MV-4-11 (cell line): ENCODE data around the gene CREB3L2.
A peak's percentile ranks its signal among the peaks of the same experiment; 100 is the strongest.
"Not testable (repeated sequence)": the region's sequence is repeated elsewhere in the genome, so short reads cannot be mapped to it uniquely, and the experiment has no call there.

ENCODE experiments used
- DNase-seq: peaks from one replicate; lab custom pipeline; 2025; lab: John Stamatoyannopoulos, UW

The CREB3L2 gene, protein sequence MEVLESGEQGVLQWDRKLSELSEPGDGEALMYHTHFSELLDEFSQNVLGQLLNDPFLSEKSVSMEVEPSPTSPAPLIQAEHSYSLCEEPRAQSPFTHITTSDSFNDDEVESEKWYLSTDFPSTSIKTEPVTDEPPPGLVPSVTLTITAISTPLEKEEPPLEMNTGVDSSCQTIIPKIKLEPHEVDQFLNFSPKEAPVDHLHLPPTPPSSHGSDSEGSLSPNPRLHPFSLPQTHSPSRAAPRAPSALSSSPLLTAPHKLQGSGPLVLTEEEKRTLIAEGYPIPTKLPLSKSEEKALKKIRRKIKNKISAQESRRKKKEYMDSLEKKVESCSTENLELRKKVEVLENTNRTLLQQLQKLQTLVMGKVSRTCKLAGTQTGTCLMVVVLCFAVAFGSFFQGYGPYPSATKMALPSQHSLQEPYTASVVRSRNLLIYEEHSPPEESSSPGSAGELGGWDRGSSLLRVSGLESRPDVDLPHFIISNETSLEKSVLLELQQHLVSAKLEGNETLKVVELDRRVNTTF

DNA sequence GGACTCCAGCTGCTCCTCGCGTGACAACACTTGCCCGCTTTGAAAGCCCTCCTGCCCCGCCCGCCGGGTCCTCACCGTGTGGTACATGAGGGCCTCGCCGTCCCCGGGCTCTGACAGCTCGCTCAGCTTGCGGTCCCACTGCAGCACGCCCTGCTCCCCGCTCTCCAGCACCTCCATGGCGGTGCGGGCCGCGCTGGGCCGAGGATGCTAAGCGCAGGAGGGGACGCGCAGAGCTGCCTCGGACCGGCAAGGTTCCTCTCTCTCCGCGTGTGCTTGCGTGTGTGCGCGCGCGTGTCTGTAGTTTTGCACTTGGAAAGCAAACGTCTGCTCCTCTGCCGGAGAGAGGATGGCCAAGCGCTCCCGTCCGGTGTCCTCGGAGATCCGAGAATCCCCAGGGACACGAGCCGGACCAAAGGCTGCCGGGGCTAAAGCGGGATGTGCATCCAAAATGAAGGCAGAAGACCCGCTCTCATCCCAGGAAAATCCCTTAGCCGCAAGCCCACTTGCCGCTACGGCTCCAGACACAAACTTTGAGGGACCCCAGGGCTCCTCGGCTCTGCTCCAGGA is at the start of gene CREB3L2:
CREB3L2 (minus strand) TSS at position 558 of the 567 bp plus-strand sequence; CDS start at position 177, 381 bp downstream.
- DNase-seq = peak; percentile 63

DNA sequence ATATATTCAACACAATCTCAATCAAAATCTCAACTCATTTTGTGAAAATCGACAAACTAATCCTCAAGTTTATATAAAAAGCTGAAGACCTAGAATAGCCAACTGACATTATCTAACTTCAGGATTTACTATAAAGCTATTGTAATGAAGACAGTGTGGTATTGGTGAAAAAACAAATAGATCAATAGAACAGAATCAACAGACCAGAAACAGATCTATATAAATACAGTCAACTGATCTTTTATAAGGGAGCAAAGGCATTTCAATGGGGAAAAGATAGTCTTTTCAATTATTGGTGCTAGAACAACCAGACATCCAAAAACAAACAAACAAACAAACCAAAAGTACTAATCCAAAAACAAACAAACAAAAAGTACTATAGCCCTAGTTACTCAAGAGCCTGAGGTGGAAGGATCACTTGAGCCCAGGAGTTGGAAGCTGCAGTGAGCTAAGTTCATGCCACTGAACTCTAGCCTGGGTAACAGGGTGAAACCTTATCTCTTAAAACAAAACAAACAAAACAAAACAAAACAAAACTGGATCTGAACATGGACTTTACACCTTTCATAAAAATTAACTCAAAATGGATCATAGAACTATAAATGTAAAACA is 47.7 kb upstream of the CREB3L2 start:
- DNase-seq = no peak

DNA sequence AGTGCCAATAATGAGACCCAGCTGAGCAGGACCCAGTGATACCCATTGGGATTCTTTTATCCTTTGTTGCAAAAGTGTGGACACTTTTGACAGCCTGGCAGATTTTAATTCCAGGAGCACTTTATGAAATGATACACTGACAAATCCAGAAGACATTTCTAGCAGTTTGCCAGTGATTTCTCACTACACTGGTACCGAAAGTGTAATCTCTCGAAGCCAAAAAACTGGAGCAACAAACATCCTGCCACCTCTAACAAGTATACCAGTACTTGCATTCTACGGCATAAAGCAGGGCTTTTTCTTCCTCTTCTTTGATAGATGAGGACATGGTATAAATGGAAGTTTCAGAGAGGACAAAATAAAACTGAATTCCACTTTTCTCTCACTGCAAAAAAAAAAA is 46.0 kb upstream of the CREB3L2 start:
- DNase-seq = no peak

DNA sequence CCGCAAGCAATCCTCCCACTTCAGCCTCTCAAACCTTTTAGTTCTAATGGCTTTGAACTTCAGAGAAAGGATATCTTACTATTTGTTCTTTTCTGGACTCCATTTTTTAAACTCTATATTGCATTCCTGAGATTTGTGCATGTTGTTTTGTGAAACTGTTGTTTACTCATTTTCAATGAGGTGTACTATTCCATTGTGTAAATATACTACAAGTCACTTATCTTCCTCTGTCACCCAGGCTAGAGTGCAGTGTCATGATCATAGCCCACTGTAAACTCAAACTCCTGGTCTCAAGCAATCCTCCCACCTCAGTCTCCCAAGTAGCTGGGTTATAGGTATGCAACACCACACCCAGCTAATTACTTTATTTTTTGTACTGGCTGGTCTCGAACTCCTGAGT is 43.0 kb upstream of the CREB3L2 start:
- DNase-seq = no peak

DNA sequence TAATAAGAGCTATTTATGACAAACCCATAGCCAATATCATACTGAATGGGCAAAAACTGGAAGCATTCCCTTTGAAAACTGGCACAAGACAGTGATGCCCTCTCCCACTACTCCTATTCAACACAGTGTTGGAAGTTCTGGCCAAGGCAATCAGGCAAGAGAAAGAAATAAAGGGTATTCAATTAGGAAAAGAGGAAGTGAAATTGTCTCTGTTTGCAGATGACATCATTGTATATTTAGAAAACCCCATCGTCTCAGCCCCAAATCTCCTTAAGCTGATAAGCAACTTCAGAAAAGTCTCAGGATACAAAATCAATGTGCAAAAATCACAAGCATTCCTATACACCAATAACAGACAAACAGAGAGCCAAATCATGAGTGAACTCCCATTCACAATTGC is 38.2 kb upstream of the CREB3L2 start:
- not testable (repeated sequence) for DNase-seq

DNA sequence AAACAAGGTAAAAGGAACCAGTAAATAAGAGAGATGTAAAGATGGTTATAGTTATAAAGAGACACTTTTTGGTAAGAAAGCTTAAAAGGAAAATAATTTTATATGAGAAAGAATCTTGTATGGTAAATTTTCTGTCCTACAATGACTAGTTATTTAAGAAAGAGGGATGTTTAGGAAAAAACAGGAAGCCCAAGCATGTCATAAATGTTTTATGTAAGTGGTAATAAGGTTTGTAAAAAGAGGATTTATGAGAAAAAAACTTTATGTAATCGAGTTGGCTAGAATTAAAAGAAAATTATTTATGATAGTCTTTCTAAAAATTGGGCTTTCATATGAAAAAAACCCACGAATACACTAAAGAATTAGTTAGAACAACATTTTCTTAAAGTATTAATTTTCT is 34.2 kb upstream of the CREB3L2 start:
- no peak for DNase-seq

DNA sequence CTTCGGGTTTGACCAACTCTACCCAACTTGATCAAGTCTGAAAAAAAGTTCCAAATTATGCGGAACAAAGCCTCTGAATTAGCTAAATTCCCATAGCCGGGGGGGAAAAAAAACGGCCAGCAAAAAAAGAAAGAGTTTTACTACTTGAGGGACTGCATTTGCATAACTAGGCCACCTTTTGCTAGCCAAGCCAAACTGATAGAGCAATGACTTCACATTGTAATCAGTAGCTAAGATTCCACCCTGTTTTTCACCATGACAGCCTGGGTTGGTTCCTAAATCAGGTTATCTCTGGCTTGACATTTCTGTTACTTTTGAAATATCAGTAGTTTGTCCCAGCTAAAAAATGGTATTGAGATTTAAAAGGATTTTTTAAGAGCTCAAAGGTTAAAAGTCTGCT is 31.4 kb upstream of the CREB3L2 start:
- DNase-seq = no peak

DNA sequence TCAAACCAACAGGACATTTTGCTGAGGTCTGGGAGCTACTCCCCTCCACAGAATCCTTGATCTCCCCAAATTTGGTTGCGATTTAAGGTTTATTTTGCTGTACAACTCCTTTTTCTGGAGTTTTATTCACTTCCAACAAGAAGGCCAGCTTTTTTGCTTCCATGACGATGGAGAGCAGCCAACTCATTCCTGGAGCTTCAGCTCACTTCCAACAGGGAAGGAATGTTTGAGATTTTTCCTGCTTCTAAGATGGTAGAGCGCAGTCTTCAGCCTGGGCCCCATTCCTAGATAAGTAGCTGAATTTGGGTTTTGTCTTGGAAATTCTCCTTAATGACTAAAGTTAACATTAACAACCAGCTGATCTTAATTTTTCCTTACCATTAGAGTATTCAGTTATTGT is 30.9 kb upstream of the CREB3L2 start:
- no peak for DNase-seq

DNA sequence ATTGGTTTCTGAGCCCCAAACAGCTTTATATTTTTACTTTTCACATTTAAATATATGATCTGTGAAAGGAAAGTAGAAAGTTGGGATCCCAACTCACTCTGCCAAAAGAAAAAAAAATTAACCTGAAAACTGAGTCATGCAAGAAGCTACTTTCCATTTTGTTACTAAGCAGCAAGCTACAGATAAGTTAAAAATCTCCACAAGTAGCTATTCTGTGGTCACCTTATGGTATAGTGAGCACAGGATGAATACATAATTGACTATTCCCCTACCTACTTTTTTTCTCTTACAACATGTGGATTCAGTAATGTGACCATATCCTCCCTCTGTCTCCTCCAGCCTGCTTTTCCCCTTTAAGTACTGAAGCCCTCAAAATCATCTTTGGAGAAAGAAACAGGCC is 30.3 kb upstream of the CREB3L2 start:
- no peak for DNase-seq

DNA sequence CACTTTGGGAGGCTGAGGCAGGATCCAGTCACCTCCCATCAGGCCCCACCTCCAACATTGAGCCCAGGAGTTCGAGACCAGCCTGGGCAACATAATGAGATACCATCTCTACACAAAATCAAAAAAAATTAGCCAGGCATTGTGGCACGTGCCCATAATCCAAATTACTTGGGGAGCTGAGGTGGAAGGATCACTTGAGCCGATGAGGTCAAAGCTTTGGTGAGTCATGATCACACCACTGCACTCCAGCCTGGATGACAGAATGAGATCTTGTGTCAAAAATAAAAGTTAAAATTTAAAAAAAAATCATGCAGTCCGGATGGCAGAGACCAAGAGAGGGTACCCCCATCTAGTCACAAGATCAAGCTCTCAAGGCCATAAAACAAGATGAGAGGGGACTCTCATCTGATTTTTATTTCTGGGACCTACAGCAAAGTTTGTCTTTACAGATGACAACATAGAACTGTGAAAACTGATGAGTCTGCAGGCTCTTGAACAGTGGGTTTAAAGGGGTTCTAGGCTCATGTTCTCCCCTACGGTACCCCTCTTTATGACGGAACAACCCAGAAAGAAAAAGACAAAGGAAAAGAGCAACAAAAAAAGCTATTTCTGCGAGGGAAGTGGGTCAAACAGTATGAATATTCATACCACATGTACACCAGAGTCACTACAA is 28.9 kb upstream of the CREB3L2 start:
- DNase-seq = peak; percentile 25

DNA sequence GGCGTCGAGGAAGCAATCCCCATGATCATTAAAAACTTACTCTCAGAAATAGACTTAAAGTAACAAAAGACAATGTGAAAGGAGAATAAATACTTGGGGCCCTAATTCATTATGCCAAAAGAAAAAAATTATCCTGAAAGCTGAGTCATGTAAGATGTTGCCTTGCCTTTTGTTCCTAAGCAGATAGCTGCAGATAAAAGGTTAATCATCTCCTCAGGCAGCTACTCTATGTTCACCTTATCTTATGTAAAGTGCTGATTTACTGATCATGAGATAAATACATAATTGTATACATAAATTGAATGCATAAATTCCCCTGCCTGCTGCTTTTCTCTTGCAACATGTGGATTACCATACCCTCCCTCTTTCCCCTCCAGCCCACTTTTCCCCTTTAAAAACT is 28.1 kb upstream of the CREB3L2 start:
- no peak for DNase-seq

DNA sequence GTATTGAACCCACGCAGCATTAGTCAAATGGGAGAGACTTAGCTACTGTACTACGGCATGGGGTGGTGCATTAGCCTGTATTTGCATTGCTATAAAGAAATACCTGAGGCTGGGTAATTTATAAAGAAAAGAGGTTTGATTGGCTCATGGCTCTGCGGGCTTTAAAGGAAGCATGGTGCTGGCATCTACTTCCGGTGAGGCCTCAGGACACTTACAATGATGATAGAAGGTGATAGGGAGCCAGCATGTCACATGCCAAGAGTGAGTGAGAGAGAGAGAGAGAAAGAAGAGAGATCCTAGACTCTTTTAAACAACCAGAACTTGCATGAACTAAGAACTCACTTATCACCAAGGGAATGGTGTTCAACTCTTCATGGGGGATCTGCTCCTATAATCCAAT is 27.2 kb upstream of the CREB3L2 start:
- DNase-seq = no peak

DNA sequence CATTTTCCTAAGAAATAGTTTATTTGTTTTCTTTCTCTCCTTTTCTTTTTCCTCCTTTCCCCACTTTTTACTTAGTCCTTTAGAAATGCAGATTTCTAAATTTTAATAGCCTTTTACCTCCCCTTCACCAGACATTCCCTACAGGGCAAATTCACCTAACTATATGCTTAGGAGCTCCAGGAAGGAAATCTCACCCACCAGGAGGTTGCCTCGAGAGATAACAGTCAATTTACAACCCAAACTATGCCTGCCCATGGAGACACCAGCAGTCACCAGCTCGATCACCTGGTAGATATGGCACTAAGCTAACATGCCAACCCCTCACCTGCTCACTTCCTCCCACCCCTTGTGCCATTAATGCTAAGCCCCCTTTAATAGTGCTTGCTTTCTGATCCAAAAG is 25.2 kb upstream of the CREB3L2 start:
- DNase-seq = no peak

DNA sequence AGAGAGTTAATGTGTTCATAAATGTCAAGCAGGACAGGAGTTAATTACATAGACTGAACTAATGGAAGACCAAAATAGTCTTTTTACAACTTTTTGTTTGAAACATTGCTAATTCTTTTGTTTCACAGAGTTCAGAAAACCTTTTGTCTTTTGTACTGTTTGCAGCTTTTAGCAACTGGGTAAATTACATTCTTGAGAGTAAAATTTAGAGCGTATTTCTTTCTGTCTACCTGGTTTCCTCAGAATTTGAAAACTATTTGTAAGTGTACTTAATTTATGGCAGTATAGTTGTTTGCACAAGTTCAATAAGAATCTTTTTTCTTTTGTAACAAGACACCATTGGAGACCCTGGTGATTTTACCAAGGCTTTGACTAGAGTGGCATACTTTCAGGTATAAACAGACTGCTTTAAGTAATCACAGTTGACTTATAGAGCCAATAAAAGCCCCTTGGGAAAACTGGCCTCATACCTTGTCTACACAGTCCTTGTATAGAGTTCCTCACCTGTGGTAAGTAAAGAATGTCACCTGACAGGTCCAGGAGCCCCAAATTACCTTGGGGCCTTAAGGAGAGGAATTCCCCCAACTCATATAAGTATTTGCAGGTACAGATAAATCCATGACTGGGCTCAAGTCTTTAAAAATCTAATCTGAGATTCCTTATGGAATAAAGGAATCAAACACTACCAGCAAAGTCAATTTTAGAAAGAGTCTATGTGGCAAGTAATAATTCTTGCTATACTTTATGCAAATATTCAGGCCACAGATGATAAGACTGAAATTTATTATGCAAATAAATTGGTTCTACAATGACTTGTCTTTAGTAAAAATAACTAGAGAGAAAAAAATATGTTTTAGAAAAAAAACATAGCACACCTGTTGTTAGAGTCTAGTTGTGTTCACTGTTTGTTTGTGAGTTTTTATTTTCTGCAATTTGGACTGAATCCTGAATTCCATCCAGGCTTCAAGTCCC is 23.6 kb upstream of the CREB3L2 start:
- no peak for DNase-seq

DNA sequence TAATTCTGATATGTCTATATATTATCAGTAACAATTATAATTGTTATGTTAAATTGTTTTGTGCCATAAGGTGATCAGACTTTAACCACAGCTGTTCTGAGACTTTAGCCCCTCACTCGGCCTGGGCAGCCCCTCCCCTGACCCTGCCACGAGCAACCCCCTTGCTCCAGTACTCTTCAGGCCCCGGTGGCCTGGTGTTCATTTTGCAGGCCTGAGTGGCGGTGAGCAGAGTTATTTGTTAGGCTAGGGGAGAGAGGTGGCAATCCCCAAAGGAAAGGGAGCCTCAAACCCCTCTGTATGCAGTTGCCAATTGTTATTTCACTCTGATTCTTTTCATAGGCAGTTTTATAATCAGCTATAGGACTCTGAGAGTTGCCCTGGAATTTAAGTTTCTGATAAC is 22.9 kb upstream of the CREB3L2 start:
- DNase-seq = no peak

DNA sequence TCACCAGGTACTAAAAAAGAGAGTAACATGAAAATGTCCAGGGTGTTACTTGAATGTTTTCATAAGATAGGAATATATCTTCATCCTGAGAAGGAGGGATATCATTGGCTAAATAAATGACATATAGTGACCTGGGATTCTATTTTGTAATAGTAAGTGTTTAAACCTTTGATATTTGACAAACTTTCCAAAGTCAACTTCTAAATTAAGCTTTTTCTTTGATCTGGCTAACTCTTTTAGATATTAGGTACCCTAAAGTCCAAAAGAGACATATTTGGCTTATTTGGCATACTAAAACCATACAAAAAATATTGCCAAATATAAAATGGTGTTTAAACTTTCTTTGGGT is 22.4 kb upstream of the CREB3L2 start:
- no peak for DNase-seq

DNA sequence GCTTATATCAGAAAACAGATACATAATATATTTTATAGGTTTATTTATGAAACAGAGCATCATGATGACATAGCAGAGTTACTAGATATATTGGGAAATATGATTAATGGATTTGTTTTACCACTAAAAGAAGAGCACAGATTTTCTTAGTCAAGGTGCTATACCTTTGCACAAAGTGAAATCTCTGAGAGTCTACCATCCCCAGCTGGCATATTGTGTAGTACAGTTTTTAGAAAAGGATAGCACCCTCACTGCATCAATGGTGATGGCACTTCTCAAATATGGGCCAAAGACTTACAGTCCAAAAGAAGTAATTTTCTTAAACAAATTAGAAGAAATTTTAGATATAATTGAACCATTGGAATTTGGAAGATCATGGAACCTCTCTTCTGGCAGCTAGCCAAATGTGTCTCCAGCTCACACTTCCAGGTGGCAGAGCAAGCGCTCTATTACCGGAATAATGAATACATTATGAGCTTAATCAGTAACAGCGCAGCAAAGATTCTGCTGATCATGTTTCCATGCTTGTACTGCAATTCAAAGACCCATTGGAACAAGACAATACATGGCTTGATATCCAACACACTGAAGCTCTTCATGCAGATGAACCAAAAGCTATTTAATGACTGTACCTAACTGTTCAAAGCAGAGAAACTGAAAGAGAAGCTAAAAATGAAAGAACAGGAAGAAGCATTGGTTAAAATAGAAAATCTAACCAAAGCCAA is 21.9 kb upstream of the CREB3L2 start:
- peak; percentile 38 for DNase-seq

DNA sequence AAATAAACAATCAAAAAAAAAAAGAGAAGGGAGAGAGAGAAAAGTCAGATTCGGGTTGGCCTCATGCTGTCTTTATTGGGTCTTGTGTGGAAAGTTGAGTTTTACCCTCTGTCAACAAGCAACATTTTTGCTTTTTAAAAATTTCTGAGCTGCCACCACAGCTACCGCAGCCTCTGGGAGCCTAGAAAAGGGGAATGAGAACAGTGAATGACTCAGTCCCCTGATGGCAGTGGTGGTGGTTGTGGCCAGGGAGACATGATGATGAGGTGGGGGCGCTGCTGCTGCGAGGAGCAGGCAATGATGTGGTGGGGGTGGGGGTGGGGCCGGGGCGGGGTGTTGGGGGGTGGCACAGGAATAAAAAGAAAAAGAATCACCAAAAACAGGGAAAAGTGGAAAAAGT is 20.0 kb upstream of the CREB3L2 start:
- DNase-seq = peak; percentile 85

DNA sequence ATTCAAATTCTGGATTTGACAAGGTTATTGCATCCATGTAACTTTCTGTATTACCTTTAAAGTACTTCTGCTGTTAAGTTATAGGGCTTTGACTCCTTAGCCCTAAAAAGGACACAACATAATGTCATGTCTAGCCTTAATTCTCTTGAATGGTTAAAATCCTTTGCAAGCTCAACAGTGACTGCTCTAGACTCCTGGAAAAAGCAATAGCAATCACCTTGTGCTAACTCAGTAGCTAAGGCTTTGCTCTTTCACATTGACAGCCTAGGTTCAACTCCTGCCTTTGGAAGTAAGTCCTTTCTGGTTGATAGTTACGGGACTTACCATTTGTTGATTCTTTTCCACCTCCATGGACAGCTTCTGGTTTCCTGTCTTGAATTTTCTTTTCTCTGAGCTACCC is 16.1 kb upstream of the CREB3L2 start:
- no peak for DNase-seq

DNA sequence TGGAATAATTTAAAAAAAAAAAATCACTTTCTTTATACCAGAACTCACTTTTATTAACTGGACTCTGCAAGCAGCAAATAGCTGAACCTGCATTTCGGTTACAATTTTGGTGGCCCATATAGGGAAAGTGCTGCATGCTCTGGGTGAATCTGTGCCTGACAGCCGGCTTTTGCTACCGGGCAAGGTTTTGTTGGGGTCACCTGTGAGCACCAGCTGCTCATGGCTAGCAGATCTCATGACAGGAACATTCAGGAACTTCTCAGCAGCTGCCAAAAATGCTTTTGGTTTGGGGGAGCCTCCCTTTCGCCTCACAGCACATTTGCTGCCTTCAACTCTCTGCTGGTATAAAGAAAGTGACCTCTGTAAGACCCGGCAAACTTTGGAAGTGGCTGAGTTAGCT is 13.2 kb upstream of the CREB3L2 start:
- DNase-seq = no peak

DNA sequence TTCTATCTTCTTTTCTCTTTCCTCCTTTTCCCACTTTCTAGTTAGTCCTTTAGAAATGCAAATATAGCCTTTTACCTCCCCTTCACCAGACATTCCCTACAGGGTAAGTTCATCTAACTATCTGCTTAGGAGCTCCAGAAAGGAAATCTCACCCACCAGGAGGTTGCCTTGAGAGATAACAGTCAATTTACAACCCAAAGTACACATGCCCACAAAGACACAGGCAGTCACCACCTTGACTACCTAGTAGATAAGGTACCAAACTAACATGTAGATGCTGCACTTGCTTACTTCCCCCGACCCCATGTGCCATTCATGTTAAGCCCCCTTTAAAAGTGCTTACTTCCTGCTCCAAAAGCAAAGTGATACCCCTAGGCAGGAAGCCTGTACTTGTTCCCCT is 12.8 kb upstream of the CREB3L2 start:
- no peak for DNase-seq
